A172 (cell line): ENCODE measurements around the gene LIG4. TPM values are rescaled to one million over a fixed set of nuclear protein-coding genes. Genes with fewer than 3 reads are reported as not detected.

Experiments used
- DNase-seq: peaks from one replicate; pipeline ENCODE4 v3.0.0-alpha.2; 2015; ENCODE audit warnings: low spot score
- total RNA-seq: library from RNA; depleted of rRNA; stranded (reverse); fragments of >200 nt; shearing (Covaris generic); gene quantifications from 2 replicates; pipeline ENCODE4 v1.2.3, GENCODE V29; 2014; rRNA removed

The LIG4 gene
- total RNA-seq, 1 experiment from 2014 or later = 21.7 TPM

DNA sequence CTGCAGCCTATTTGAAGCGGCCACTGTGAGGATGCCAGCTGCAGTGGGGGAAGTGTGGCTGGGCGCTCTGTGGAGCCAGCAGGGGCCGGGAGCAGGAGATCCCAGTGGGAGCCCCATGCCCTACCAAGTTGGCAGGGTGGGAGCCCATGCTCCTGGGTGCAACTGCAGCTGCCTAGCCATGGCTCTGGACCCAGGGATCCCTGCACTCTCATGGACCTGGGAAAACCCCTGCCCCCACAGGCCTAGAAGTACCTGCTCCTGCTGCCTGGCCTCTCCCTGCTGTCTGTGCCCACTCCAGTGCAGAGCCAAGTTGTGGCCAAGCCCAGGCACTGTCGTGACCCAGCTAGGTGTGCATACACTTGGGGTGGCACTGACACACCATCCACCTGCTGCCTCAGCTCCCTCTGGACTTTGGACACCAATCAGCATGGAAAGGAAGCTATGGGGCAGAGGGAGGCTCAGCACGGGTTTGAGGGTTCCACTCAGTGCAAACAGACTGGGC is 20.9 kb downstream of the LIG4 start:
- DNase-seq = no peak

DNA sequence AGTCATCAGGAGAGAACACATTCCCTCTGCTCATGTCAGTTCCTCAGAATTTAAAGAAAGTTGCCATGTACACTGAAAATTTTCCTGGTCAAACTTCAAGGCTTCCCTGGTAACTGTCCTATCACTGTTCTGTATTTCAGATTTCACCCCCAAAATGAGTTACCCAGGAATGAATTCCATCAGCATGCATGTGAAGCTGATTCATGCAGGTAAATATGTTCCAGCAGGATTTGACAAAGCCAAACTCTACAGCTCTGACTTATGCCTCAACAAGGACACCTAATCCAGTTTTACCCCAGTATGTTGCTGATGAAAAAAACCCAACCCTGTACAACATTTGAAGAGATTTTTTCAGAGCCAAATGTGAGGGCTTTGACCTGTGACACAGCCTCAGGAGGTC is 21.5 kb downstream of the LIG4 start:
- no peak for DNase-seq

GRCh38 chr13:108190897-108191296 is 24.4 kb downstream of the LIG4 start:
- DNase-seq = no peak

DNA sequence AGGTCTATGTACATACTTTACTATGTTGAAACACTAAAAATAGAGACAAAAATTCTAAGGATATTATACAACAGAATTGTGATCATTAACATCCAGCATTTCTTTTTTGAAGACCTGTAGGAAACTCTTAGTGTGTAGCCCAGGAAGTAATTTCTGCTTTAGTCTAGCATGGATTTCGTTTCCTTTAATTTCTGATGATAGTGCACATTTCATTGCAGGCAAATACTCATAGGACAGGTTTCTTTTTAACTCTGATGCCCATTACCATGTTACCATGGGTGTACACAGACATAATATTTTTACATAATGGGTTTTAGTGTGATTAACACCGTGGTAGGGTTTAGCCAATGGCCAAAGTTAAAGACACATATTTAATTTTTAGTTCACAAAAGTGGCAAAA is 27.1 kb downstream of the LIG4 start:
- no peak for DNase-seq

DNA sequence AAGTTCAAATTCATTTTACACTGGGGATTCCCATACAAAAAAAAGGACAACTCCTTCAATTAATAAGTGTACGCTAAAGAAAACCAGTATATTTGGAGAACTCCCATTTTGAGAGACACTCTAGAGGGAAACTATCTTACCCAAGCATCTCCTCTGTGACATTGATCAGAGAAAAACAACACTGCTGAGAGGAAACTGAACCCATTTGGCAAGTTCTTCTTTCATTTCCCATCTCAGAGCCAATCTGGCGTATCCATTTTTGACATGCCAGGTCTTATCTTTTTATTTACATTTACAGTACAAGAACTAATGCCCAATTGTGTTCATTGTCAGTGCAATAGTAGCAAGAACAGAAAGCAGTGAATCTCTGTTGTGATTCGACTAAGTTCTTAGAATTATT is 30.1 kb downstream of the LIG4 start:
- DNase-seq = no peak

GRCh38 chr13:108182652-108183051 is 32.7 kb downstream of the LIG4 start:
- no peak for DNase-seq

DNA sequence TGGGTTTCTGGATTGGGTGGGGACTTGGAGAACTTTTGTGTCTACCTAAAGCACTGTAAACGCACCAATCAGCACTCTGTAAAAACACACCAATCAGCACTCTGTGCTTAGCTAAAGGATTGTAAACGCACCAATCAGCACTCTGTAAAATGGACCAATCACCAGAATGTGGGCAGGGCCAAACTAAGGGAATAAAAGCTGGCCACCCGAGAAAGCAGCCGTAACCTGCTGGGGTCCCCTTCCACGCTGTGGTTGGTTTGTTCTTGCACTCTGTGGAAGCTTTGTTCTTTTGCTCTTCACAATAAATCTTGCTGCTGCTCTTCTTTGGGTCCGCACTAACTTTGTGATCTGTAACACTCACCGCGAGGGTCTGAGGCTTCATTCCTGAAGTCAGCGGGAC is 37.3 kb downstream of the LIG4 start:
- DNase-seq = no peak

- DNase-seq = no peak
Observed at GRCh38 chr13:108176685-108177274, 38.6 kb downstream of the LIG4 start.

GRCh38 chr13:108168929-108169328 is 46.4 kb downstream of the LIG4 start:
- DNase-seq = no peak

DNA sequence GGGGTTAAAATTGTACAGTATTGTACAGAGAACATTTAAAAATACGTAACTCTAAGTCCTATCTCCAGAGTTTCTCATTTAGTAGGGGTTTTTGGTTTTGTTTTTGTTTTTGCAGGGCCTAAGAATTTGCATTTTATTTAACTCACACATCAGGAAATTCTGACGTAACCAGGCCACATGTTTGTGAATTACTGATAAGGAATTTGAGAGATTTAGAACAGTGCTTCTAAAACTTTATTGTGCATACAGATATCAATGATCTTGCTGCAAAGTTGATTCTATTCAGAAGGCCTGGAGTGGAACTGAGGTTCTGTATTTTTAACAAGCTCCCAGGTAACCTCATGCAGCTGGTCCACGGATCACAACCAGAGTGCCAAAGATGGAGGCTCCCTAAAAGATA is 49.3 kb downstream of the LIG4 start:
- no peak for DNase-seq

DNA sequence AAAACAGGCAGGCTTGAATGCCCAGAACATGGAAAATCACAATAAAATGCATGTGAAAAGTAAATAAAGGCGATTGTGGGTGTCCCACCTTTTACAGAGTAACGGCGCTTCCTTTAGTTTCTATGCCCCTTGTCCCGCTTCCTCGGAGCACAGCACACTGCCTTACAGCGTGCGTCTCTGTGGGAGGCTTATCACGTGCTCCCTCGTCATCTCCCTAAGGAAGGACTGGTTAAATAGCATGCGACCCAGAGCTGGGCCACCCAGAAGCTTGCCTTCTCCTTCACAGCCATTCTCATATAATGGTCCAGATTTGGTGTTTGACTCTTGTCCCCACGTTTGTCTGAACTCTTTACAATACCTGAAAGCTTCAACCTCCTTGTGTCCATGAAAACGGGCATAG is 56.6 kb downstream of the LIG4 start:
- DNase-seq = no peak

Other genes starting within 250 kb of the LIG4 start
- gene ABHD13, start 2.9 kb upstream of the LIG4 start, total RNA-seq = 13.8 TPM in 2 replicates
- gene TNFSF13B, start 54.2 kb upstream of the LIG4 start, total RNA-seq = not detected in 2 replicates